CD4-positive, alpha-beta memory T cell (primary cell): ENCODE results near the gene GRK6. TPM values are rescaled to one million over a fixed set of nuclear protein-coding genes. Genes with fewer than 3 reads are reported as not detected.

ENCODE experiments used
- CTCF ChIA-PET: fragments of 350-600 bp; sonication (Branson Sonifier 250); formaldehyde crosslinking; loops from one replicate; lab custom pipeline; 2021; ENCODE audit warnings: inconsistent platforms; ENCODE audit not compliant: partially characterized antibody; lab: Charles Lee
- POLR2A ChIA-PET: fragments of 350-600 bp; sonication (Branson Sonifier 250); formaldehyde crosslinking; loops from one replicate; lab custom pipeline; 2021; ENCODE audit not compliant: partially characterized antibody; lab: Charles Lee
- DNase-seq, 5 donors: peaks; one replicate each; pipeline versions ENCODE4 v3.0.0 to v3.0.0-alpha.2; 2020 to 2022; ENCODE audit warnings: mixed read lengths in 1 of 5
- H3K27ac ChIP-seq: one replicate; pipeline ENCODE4 v1.7.0; 2013; ENCODE audit warnings: low read depth, low read length
- H3K27me3 ChIP-seq: 2 replicates; pipeline ENCODE4 v1.7.0; 2013; ENCODE audit warnings: mild to moderate bottlenecking, low read length, moderate library complexity; ENCODE audit not compliant: insufficient read depth
- H3K36me3 ChIP-seq: 2 replicates; pipeline ENCODE4 v1.7.0; 2013; ENCODE audit warnings: mild to moderate bottlenecking, low read length, moderate library complexity; ENCODE audit not compliant: insufficient read depth
- H3K4me1 ChIP-seq: 2 replicates; pipeline ENCODE4 v1.7.0; 2013; ENCODE audit warnings: mild to moderate bottlenecking, low read length, moderate library complexity; ENCODE audit not compliant: insufficient read depth
- H3K4me3 ChIP-seq, 2 donors: one replicate each; pipeline ENCODE4 v1.7.0; 2013; ENCODE audit warnings: low read length in 2 of 2, mild to moderate bottlenecking in 1 of 2
- H3K9me3 ChIP-seq, 2 donors: one replicate each; pipeline ENCODE4 v1.7.0; 2013; ENCODE audit warnings: low read length in 2 of 2, control low read depth in 1 of 2; ENCODE audit not compliant: control insufficient read depth in 1 of 2
- H3K27ac Mint-ChIP-seq, 7 donors: one replicate each; pipeline ENCODE4 v1.8.0; 2020 to 2021; ENCODE audit warnings: mixed read lengths in 7 of 7, mild to moderate bottlenecking in 6 of 7, inconsistent platforms in 3 of 7, moderate library complexity in 3 of 7
- H3K27me3 Mint-ChIP-seq, 2 donors: one replicate each; pipeline ENCODE4 v1.8.0; 2020 to 2021; ENCODE audit warnings: mixed read lengths in 2 of 2
- H3K36me3 Mint-ChIP-seq, 2 donors: one replicate each; pipeline ENCODE4 v1.8.0; 2020 to 2021; ENCODE audit warnings: mixed read lengths in 2 of 2, inconsistent platforms in 1 of 2, mild to moderate bottlenecking in 1 of 2
- H3K4me1 Mint-ChIP-seq, 4 donors: one replicate each; pipeline ENCODE4 v1.8.0; 2020 to 2021; ENCODE audit warnings: mixed read lengths in 4 of 4, mild to moderate bottlenecking in 1 of 4
- H3K4me3 Mint-ChIP-seq, 8 donors: one replicate each; pipeline ENCODE4 v1.8.0; 2020 to 2021; ENCODE audit warnings: mixed read lengths in 8 of 8, mild to moderate bottlenecking in 7 of 8, moderate library complexity in 6 of 8, inconsistent platforms in 3 of 8
- H3K9me3 Mint-ChIP-seq, 8 donors: one replicate each; pipeline ENCODE4 v1.8.0; 2020 to 2021; ENCODE audit warnings: mixed read lengths in 8 of 8, mild to moderate bottlenecking in 5 of 8, inconsistent platforms in 3 of 8, moderate library complexity in 1 of 8
- intact Hi-C: fragments of 100-400 bp; cut with micrococcal nuclease; formaldehyde crosslinking; loops from one replicate; pipeline ENCODE4 v1.15.1; 2023
- polyA plus RNA-seq, 2 donors: library from polyadenylated mRNA; unstranded; fragments of 300-500 nt; fragmentation: Illumina TruSeq; gene quantifications; one replicate each; pipeline ENCODE4 v1.2.3, GENCODE V29; 2021
- total RNA-seq, 2 experiments: library from RNA; stranded (reverse); gene quantifications; one replicate each; pipeline ENCODE4 v1.2.3, GENCODE V29; 2021

The GRK6 gene
- total and polyA plus RNA-seq, 4 experiments from 2014 or later = 72.4 to 203 (median 190) TPM

- Histone ChIP-seq H3K27me3 (no peaks in the 10 kb centered on the region), H3K9me3 (no peaks in the 10 kb centered on the region), H3K4me1 (peaks cover 1% of the 10 kb centered on the region), H3K27ac (no peak overlapping the region), H3K36me3 (no peaks in the 10 kb centered on the region), H3K4me3 (no peak overlapping the region)
- intact Hi-C loops = no loop called here
- no peak overlapping the region for H3K4me3 Mint-ChIP-seq
- peaks cover 3 to 9% (median 4%) of the 10 kb centered on the region in 4 donors for H3K4me1 Mint-ChIP-seq
- no peaks in the 10 kb centered on the region for H3K27me3 Mint-ChIP-seq
- peaks cover 0 to 1% (median 0%) of the 10 kb centered on the region in 8 donors for H3K9me3 Mint-ChIP-seq
- DNase-seq = no peak
- no peak overlapping the region for H3K27ac Mint-ChIP-seq
- ChIA-PET POLR2A (no interaction called here), CTCF (interaction anchor here (1.5 to 11.6 kb wide), 3 partner anchors 8 to 78 kb away, joined by 6 to 271 read pairs (median 8); no protein-coding TSS in a partner anchor)
- H3K36me3 Mint-ChIP-seq = no peaks in the 10 kb centered on the region
Measured at GRCh38 chr5:177396078-177396477, 30.4 kb upstream of the GRK6 start.

GRCh38 chr5:177396807-177397206, 29.7 kb upstream of the GRK6 start:
- H3K9me3 ChIP-seq = no peaks in the 10 kb centered on the region
- peaks cover 0 to 2% (median under 1%) of the 10 kb centered on the region in 4 donors for H3K4me1 Mint-ChIP-seq
- CTCF ChIA-PET = no interaction called here
- POLR2A ChIA-PET = no interaction called here
- no peaks in the 10 kb centered on the region for H3K27me3 Mint-ChIP-seq
- intact Hi-C loops = no loop called here
- no peaks in the 10 kb centered on the region for H3K36me3 ChIP-seq
- no peak overlapping the region for H3K4me3 ChIP-seq
- H3K27ac ChIP-seq = no peak overlapping the region
- H3K4me1 ChIP-seq = no peaks in the 10 kb centered on the region
- peaks cover 0 to 1% (median 0%) of the 10 kb centered on the region in 8 donors for H3K9me3 Mint-ChIP-seq
- H3K27me3 ChIP-seq = no peaks in the 10 kb centered on the region
- no peak for DNase-seq
- no peak overlapping the region for H3K27ac Mint-ChIP-seq
- H3K36me3 Mint-ChIP-seq = no peaks in the 10 kb centered on the region
- no peak overlapping the region for H3K4me3 Mint-ChIP-seq

DNA sequence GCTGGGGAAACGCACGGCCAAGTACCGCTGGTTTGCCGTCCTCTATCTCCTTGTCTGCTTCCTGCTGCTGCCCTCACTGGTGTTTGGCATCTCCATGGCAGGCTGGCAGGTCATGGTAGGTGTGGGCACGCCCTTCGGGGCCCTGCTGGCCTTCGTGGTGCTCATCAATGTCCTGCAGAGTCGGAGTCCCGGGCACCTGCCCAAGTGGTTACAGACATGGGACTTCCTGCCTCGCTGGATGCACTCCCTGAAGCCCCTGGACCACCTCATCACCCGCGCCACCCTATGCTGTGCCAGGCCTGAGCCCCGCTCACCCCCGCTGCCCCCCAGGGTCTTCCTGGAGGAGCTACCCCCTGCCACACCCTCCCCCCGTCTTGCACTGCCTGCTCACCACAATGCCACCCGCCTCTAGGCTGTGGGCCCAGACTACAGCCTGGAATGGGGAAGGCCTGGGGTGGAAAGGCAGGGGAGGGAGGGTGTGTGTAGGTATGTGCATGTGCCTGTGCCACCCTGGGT, 28.5 kb upstream of the GRK6 start:
- H3K4me3 ChIP-seq = no peak overlapping the region
- DNase-seq = no peak
- intact Hi-C loops = no loop called here
- H3K36me3 ChIP-seq = no peaks in the 10 kb centered on the region
- ChIA-PET CTCF (interaction anchor here (0.6 kb wide), 1 partner anchor 31 kb away, joined by 3 read pairs; no protein-coding TSS in a partner anchor), POLR2A (no interaction called here)
- H3K9me3 Mint-ChIP-seq = peaks cover 0 to 1% (median 0%) of the 10 kb centered on the region in 8 donors
- H3K4me1 ChIP-seq = peaks cover 10% of the 10 kb centered on the region
- no peaks in the 10 kb centered on the region for H3K27me3 ChIP-seq
- no peak overlapping the region for H3K27ac Mint-ChIP-seq
- no peak overlapping the region for H3K4me3 Mint-ChIP-seq
- H3K9me3 ChIP-seq = no peaks in the 10 kb centered on the region
- H3K27me3 Mint-ChIP-seq = no peaks in the 10 kb centered on the region
- no peak overlapping the region for H3K27ac ChIP-seq
- peaks cover 4 to 12% (median 8%) of the 10 kb centered on the region in 4 donors for H3K4me1 Mint-ChIP-seq
- H3K36me3 Mint-ChIP-seq = no peaks in the 10 kb centered on the region

DNA sequence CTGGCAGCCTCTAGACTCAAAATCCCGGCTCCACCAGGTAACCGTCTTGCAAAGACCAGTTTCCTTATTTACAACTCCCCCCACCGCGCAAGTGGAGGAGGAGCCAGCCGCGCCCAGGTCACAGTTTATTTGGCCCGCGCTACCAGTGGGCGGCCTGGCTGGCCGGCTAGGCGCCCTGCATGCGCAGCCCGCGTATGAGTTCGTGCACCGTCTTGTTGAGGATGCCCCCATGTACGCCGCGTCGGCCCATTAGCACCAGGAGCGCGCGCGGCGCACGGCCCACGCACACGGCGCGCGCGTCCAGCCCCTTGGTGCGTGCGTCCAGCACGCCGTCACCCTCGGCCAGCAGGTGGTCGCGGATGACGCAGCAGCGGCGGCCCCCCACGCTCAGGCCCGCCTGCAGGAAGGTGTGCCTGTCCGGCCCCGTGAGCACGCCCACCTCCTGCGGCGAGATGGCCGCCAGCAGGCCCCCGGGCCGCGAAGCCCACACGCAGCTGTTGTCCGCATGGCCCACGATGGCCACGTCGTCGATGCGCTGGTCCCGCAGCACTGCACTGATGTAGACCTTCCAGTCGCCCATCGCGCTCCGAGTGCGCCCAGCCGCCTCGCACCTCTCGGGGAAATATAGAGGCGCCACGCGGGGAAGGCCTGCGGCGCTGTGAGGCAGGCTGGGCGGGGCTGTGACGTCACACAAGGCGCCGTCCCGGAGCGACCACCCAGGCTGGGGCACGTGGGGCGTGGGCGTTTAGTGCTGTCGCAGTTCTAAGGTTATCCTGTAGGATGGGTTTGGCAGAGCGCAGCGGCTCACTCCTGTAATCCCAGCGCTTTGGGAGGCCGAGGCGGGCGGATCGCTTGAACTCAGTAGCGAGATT, 26.2 kb upstream of the GRK6 start, which contains the start of gene PFN3:
Gene PFN3, minus strand, starts transcription at position 665 of the 872 bp plus-strand sequence. Its CDS starts 85 bp downstream, at position 580.
- intact Hi-C loops = loop anchor here (5.0 kb wide), 1 partner anchor 38 kb away; no protein-coding TSS in a partner anchor
- POLR2A ChIA-PET = interaction anchor here (6.5 to 7.1 kb wide), 3 partner anchors 11 to 49 kb away, joined by 126 to 555 read pairs (median 138); partner anchors contain the start of genes PRR7 and SLC34A1
- Histone ChIP-seq H3K36me3 (no peaks in the 10 kb centered on the region), H3K27me3 (no peaks in the 10 kb centered on the region), H3K9me3 (no peaks in the 10 kb centered on the region), H3K4me1 (peaks cover 31% of the 10 kb centered on the region), H3K4me3 (no peak within 1 kb of the TSS), H3K27ac (no peak within 1 kb of the TSS)
- Mint-ChIP-seq H3K27me3 (no peaks in the 10 kb centered on the region), H3K9me3 (peaks cover 0 to 1% (median 0%) of the 10 kb centered on the region in 8 donors), H3K36me3 (no peaks in the 10 kb centered on the region), H3K27ac (peak within 1 kb of the TSS in 4 of 7 donors; percentile 7 to 64 (median 42)), H3K4me3 (no peak within 1 kb of the TSS), H3K4me1 (peaks cover 6 to 32% (median 20%) of the 10 kb centered on the region in 4 donors)
- DNase-seq = no peak
- CTCF ChIA-PET = interaction anchor here (1.0 to 16.6 kb wide), 5 partner anchors 10 to 48 kb away, joined by 3 to 821 read pairs (median 295); partner anchors contain the start of genes GRK6, PRR7 and SLC34A1

DNA sequence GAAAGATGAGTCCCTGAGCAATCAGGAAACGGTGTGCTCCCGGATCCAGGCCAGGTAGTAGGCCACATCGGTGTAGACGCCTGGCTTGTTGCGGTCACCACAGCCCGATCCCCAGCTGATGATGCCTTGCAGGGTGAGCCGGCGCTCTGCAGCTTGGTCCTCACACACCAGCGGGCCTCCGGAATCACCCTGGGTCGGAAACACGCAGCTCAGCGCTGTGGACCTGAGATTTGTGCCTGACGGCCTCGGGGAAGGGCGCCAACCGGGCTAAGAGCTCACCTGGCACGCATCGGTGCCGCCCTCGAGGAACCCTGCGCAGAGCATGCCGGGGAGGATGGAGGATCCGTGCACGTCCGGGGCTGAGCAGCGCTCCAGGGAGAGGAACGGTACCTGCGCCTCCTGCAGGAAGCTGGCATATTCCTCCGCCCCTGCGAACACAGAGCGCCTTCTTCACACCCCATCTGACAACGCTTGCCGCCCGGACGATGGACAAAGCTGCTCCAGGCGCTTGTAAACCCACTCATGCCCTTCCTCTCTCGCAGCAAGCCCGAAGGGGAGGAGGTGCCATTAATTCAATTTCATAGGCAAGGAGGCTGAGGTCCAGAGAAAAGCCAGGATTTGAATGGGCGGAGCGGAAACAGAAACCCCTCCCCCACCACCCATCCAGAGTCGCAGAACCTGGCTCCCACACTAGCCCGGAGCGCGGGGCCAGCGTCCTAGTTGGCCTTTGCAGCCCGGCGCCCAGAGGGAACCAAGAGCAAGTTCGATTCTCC, 24.0 kb upstream of the GRK6 start:
- peak overlapping the region; percentile 51 to 93 (median 84) for H3K27ac Mint-ChIP-seq

GRCh38 chr5:177403102-177403791, 23.2 kb upstream of the GRK6 start:
- peak overlapping the region; percentile 52 to 70 for H3K4me3 ChIP-seq
- POLR2A ChIA-PET = interaction anchor here (0.7 to 7.1 kb wide), 25 partner anchors 9 to 98 kb away, joined by 3 to 555 read pairs (median 9); partner anchors contain the start of genes GRK6, LMAN2, PDLIM7 and PRR7
- Mint-ChIP-seq H3K9me3 (no peaks in the 10 kb centered on the region), H3K27ac (peak overlapping the region in 6 of 7 donors; percentile 57 to 93 (median 86)), H3K27me3 (no peaks in the 10 kb centered on the region), H3K4me1 (peaks cover 6 to 36% (median 22%) of the 10 kb centered on the region in 4 donors), H3K4me3 (peak overlapping the region; percentile 82 to 93 (median 86)), H3K36me3 (no peaks in the 10 kb centered on the region)
- CTCF ChIA-PET = interaction anchor here (0.9 to 16.6 kb wide), 38 partner anchors 7 to 868 kb away, joined by 3 to 821 read pairs (median 8); partner anchors contain the start of genes DDX41, GRK6, LMAN2 and MXD3
- H3K4me1 ChIP-seq = peaks cover 39% of the 10 kb centered on the region
- no peaks in the 10 kb centered on the region for H3K27me3 ChIP-seq
- peak overlapping the region; percentile 63 for H3K27ac ChIP-seq
- DNase-seq = peak; percentile 63 to 77 (median 68)
- intact Hi-C loops = loop anchor here (1.0 to 5.0 kb wide), 4 partner anchors 23 to 44 kb away; partner anchors contain the start of genes GRK6 and PRR7
- no peaks in the 10 kb centered on the region for H3K36me3 ChIP-seq
- H3K9me3 ChIP-seq = no peaks in the 10 kb centered on the region

More for the DNA sequence above, 24.0 kb upstream of the GRK6 start:
- Mint-ChIP-seq H3K9me3 (peaks cover 0 to 1% (median 0%) of the 10 kb centered on the region in 8 donors), H3K4me3 (peak overlapping the region; percentile 82 to 93 (median 86)), H3K27me3 (no peaks in the 10 kb centered on the region), H3K36me3 (no peaks in the 10 kb centered on the region), H3K4me1 (peaks cover 6 to 36% (median 22%) of the 10 kb centered on the region in 4 donors)
- intact Hi-C loops = loop anchor here (1.0 to 5.0 kb wide), 7 partner anchors 12 to 288 kb away; partner anchors contain the start of genes GRK6 and PRR7
- ChIA-PET POLR2A (interaction anchor here (0.7 to 7.1 kb wide), 24 partner anchors 10 to 289 kb away, joined by 3 to 555 read pairs (median 8); partner anchors contain the start of genes B4GALT7, GRK6, LMAN2 and PDLIM7), CTCF (interaction anchor here (0.7 to 16.6 kb wide), 36 partner anchors 8 to 292 kb away, joined by 3 to 821 read pairs (median 7); partner anchors contain the start of genes DDX41, GRK6, LMAN2 and MXD3)
- H3K9me3 ChIP-seq = no peaks in the 10 kb centered on the region
- peak overlapping the region; percentile 52 to 70 for H3K4me3 ChIP-seq
- DNase-seq = peak; percentile 65 to 78 (median 71)
- H3K27me3 ChIP-seq = no peaks in the 10 kb centered on the region
- no peaks in the 10 kb centered on the region for H3K36me3 ChIP-seq
- H3K27ac ChIP-seq = peak overlapping the region; percentile 63
- H3K4me1 ChIP-seq = peaks cover 39% of the 10 kb centered on the region
